ENCODE data around the gene ROCK2.

DNA sequence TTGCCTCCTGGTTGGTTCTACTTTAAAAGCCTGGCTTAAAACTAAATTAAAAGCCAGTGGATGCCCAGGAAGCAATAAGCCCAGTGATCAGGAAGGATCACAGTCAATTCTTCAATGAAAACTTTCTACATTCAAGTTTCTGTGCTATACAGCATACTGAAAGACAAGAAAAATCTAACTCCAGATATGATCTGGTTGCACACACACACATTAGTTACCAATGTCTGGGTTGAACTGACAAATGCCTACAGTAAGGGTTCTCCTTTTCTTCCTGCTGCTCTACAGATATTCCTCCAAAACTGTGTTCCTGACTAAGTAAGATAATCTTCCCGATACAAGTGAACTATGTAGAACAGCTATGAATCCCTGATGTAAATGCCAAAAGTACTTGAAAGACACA is 81.3 kb downstream of the ROCK2 start:
- no peak for TF ChIP-seq CTCF (conservative IDR thresholded peaks at IDR 0.05; ENCODE audit: low read depth, low read length)
- no peak for TF ChIP-seq EZH2 (IDR thresholded peaks at IDR 0.05; ENCODE audit: borderline replicate concordance, low read depth, low read length, poor library complexity, severe bottlenecking)

Data from A673 (cell line).